EL (cell line): ENCODE data around the gene CREB3L4.
"Not testable (repeated sequence)": the region's sequence is repeated elsewhere in the genome, so short reads cannot be mapped to it uniquely, and the experiment has no call there.

Experiments used
- DNase-seq: peaks from one replicate; pipeline ENCODE4 v3.0.0-alpha.2; 2016

Gene CREB3L4

GRCh38 chr1:153960206-153960605 is 7.5 kb upstream of the CREB3L4 start:
- no peak for DNase-seq

- no peak for DNase-seq
Measured at GRCh38 chr1:153961421-153961820, 6.3 kb upstream of the CREB3L4 start.

GRCh38 chr1:153962088-153963029 is 5.3 kb upstream of the CREB3L4 start:
- DNase-seq, result peak; percentile 78

- peak; percentile 97 for DNase-seq
Measured at GRCh38 chr1:153963030-153963849, 4.5 kb upstream of the CREB3L4 start, which contains the start of gene SLC39A1. Gene SLC39A1, minus strand, starts transcription at chr1:153963537. Its CDS starts 822 bp downstream, at chr1:153962715.

- DNase-seq, result peak; percentile 78
Measured at GRCh38 chr1:153963850-153964331, 3.8 kb upstream of the CREB3L4 start.

- DNase-seq, result no peak
Measured at GRCh38 chr1:153968000-153968363, 280 bp downstream of the CREB3L4 start.

GRCh38 chr1:153968408-153968807 is 706 bp downstream of the CREB3L4 start:
- no peak for DNase-seq

- no peak for DNase-seq
Measured at GRCh38 chr1:153968972-153969371, 1.3 kb downstream of the CREB3L4 start.

GRCh38 chr1:153970346-153970745 is 2.6 kb downstream of the CREB3L4 start:
- no peak for DNase-seq

- no peak for DNase-seq
Measured at GRCh38 chr1:153973071-153973470, 5.4 kb downstream of the CREB3L4 start.

- no peak for DNase-seq
Measured at GRCh38 chr1:153973525-153973924, 5.8 kb downstream of the CREB3L4 start.

GRCh38 chr1:153976819-153977249 is 9.1 kb downstream of the CREB3L4 start:
- DNase-seq, result no peak

- peak; percentile 82 for DNase-seq
Measured at GRCh38 chr1:153977250-153978240, 9.8 kb downstream of the CREB3L4 start, which contains the start of gene JTB. Gene JTB, minus strand, starts transcription at chr1:153977674. Its CDS starts 422 bp downstream, at chr1:153977252.

GRCh38 chr1:153978274-153978909 is 10.7 kb downstream of the CREB3L4 start:
- DNase-seq, result no peak

GRCh38 chr1:153979091-153979490 is 11.4 kb downstream of the CREB3L4 start:
- DNase-seq, result not testable (repeated sequence)

- not testable (repeated sequence) for DNase-seq
Measured at GRCh38 chr1:153981735-153982134, 14.0 kb downstream of the CREB3L4 start.

GRCh38 chr1:153984123-153984894 is 16.6 kb downstream of the CREB3L4 start:
- DNase-seq, result no peak

- DNase-seq, result peak; percentile 83
Measured at GRCh38 chr1:153985341-153985912, 17.7 kb downstream of the CREB3L4 start.

GRCh38 chr1:153985941-153986761 is 18.4 kb downstream of the CREB3L4 start, which contains the start of gene RAB13:
Gene RAB13, minus strand, starts transcription at chr1:153986339. Its CDS starts 103 bp downstream, at chr1:153986236.
- DNase-seq, result peak; percentile 92
